K562 (cell line): ENCODE measurements around the gene RNF217. TPM values are rescaled to one million over a fixed set of nuclear protein-coding genes. Genes with fewer than 3 reads are reported as not detected.

Experiments used
- ATAC-seq: fragments of 200-7000 bp; cut with Tn5 transposase; 3 replicates; pipeline ENCODE4 v1.9.1; 2020; ENCODE audit warnings: moderate library complexity
- BruUV-seq: library from RNA; stranded (reverse); fragments of 400-500 nt; replicated peaks from 2 replicates; lab custom pipeline; 2021; lab: Mats Ljungman, UMichigan
- CTCF ChIA-PET: fragments of 300-600 bp; formaldehyde crosslinking; extraction: SDS; loops from one replicate; lab custom pipeline; 2021; ENCODE audit warnings: low intra/inter-chr PET ratio; lab: Yijun Ruan, JAX
- POLR2A ChIA-PET: fragments of 300-600, 350-650 bp; sonication (Branson Sonifier 250); formaldehyde crosslinking; extraction: SDS; loops from one replicate; lab custom pipeline; 2021; ENCODE audit warnings: antibody characterized with exemption, inconsistent platforms; lab: Yijun Ruan, JAX
- DNase-seq, 4 experiments: peaks; one replicate each; pipeline versions ENCODE4 v3.0.0 to v3.0.0-alpha.2; 2011 to 2018; ENCODE audit warnings: low spot score in 3 of 4, mixed read lengths in 3 of 4; ENCODE audit errors: extremely low read depth in 1 of 4
- FAIRE-seq: peaks from 2 replicates; lab custom pipeline; 2011; peaks lifted over from hg19 to GRCh38; lab: Jason Lieb, UNC
- H2AFZ ChIP-seq: 2 replicates; pipeline ENCODE4 v1.6.0; 2011; ENCODE audit warnings: low read depth, low read length, control low read depth, inconsistent platforms
- H3K27ac ChIP-seq: fragments of 200-600 bp; 3 replicates; pipeline ENCODE4 v1.8.0; 2011; ENCODE audit warnings: low read depth, mild to moderate bottlenecking, control low read depth, inconsistent platforms, low read length, moderate library complexity, mixed read lengths; ENCODE audit errors: extremely low read depth
- H3K27me3 ChIP-seq, 2 experiments: fragments of 300-600 bp in 1 of 2; 2 replicates in 1 of 2; 3 replicates in 1 of 2; pipeline versions ENCODE4 v1.6.0 to v1.8.0; 2011; ENCODE audit warnings: inconsistent platforms in 2 of 2, low read length in 2 of 2, mild to moderate bottlenecking in 1 of 2, mixed read lengths in 1 of 2, moderate library complexity in 1 of 2; ENCODE audit not compliant: control insufficient read depth in 2 of 2, insufficient read depth in 2 of 2
- H3K36me3 ChIP-seq: fragments of 300-600 bp; 3 replicates; pipeline ENCODE4 v1.8.0; 2011; ENCODE audit warnings: mild to moderate bottlenecking, low read length, inconsistent platforms; ENCODE audit not compliant: control insufficient read depth, insufficient read depth
- H3K4me1 ChIP-seq, 2 experiments: fragments of 200-600 bp in 1 of 2; replicated peaks in 1 of 2; 2 replicates in 1 of 2; 3 replicates in 1 of 2; pipeline versions ENCODE4 v1.5.1 to v1.8.0; 2011; ENCODE audit warnings: inconsistent platforms in 2 of 2, low read length in 2 of 2, mild to moderate bottlenecking in 1 of 2, mixed read lengths in 1 of 2, moderate library complexity in 1 of 2; ENCODE audit not compliant: control insufficient read depth in 2 of 2, insufficient read depth in 2 of 2
- H3K4me2 ChIP-seq: 2 replicates; pipeline ENCODE4 v1.6.1; 2011; ENCODE audit warnings: low read length, control low read depth, inconsistent platforms, mixed read lengths; ENCODE audit not compliant: insufficient read depth
- H3K4me3 ChIP-seq: fragments of 200-600 bp; sonication (generic), shearing (Covaris generic); 2 replicates; pipeline ENCODE4 v1.5.1; 2016; ENCODE audit warnings: control low read depth, inconsistent platforms
- H3K79me2 ChIP-seq: fragments of 200-600 bp; 3 replicates; pipeline ENCODE4 v1.8.0; 2011; ENCODE audit warnings: low read length, inconsistent platforms; ENCODE audit not compliant: control insufficient read depth, insufficient read depth
- H3K9ac ChIP-seq, 2 experiments: 2 replicates each; pipeline versions ENCODE4 v1.6.0 to v1.6.1; 2011; ENCODE audit warnings: low read depth in 2 of 2, low read length in 2 of 2, control low read depth in 1 of 2, inconsistent platforms in 1 of 2, mild to moderate bottlenecking in 1 of 2, mixed read lengths in 1 of 2; ENCODE audit not compliant: insufficient read depth in 1 of 2
- H3K9me1 ChIP-seq: one replicate; pipeline ENCODE4 v1.6.0; 2011; ENCODE audit warnings: inconsistent platforms, mild to moderate bottlenecking, low read length, moderate library complexity; ENCODE audit not compliant: control insufficient read depth, insufficient read depth
- H3K9me3 ChIP-seq: replicated peaks from 2 replicates; pipeline ENCODE4 v1.5.1; 2011; ENCODE audit warnings: low read depth, low read length, inconsistent platforms; ENCODE audit not compliant: control insufficient read depth, insufficient read depth
- H4K20me1 ChIP-seq: replicated peaks from 2 replicates; pipeline ENCODE4 v1.6.1; 2011; ENCODE audit warnings: low read length, inconsistent platforms, mixed read lengths; ENCODE audit not compliant: control insufficient read depth, insufficient read depth
- BHLHE40 ChIP-seq: IDR thresholded peaks from 2 replicates; pipeline ENCODE4 v1.6.1; 2011; ENCODE audit warnings: low read length, improper control_type of control experiment
- FOXA1 ChIP-seq: fragments of 450-650 bp; IDR thresholded peaks from 2 replicates; pipeline ENCODE4 v1.6.1; 2016; ENCODE audit warnings: mild to moderate bottlenecking, borderline replicate concordance
- LCOR ChIP-seq: sonication (generic); formaldehyde crosslinking; IDR thresholded peaks from 2 replicates; pipeline ENCODE4 v1.8.0; 2022; ENCODE audit warnings: mild to moderate bottlenecking, missing genetic modification reagents
- MCM7 ChIP-seq, 2 experiments: fragments of 450-650 bp; IDR thresholded peaks; 2 replicates each; pipeline ENCODE4 v1.6.1; 2016 to 2018
- MEF2D ChIP-seq: conservative IDR thresholded peaks from 2 replicates; pipeline ENCODE4 v1.6.1; 2016; ENCODE audit warnings: low read depth, missing genetic modification characterization, missing compliant biosample characterization
- RBM39 ChIP-seq: fragments of 200-400 bp; formaldehyde crosslinking; optimal IDR thresholded peaks from 2 replicates; pipeline ENCODE3; 2018; ENCODE audit warnings: low read depth, low read length
- ZNF507 ChIP-seq: conservative IDR thresholded peaks from 2 replicates; pipeline ENCODE4 v1.6.1; 2017; ENCODE audit warnings: missing genetic modification characterization, missing compliant biosample characterization
- WGBS: fragments of 100-300 bp; shearing (Covaris generic); methylation state at CpG from one replicate; pipeline ENCODE4 v1.1.6; 2016; ENCODE audit warnings: low coverage, mixed read lengths; ENCODE audit not compliant: insufficient coverage; ENCODE audit errors: missing lambda C conversion rate; 5-methylcytosine and 5-hydroxymethylcytosine counted together
- in situ Hi-C: fragments of 300-500 bp; cut with MboI; formaldehyde crosslinking; loops from 4 replicates; pipeline ENCODE4 v1.15.0; 2018; ENCODE audit warnings: inconsistent platforms, mixed read lengths
- intact Hi-C: fragments of 100-400 bp; cut with micrococcal nuclease; formaldehyde crosslinking; loops from 2 replicates; pipeline ENCODE4 v1.14.2; 2022
- polyA plus RNA-seq, 8 experiments: library from polyadenylated mRNA; depleted of rRNA in 4 of 8; stranded (reverse) in 5 of 8; unstranded in 3 of 8; fragments of >200 nt; fragmentation: Nextera tagmentation in 2 of 8; fragmentation: Illumina TruSeq in 1 of 8; extraction: Ambion mirVana in 2 of 8; extraction: Trizol in 1 of 8; gene quantifications; 2 replicates each; pipeline versions ENCODE4 v1.2.1 to v1.2.3, GENCODE V29; 2011 to 2014; ENCODE audit warnings: inconsistent platforms in 1 of 8, missing spikeins in 1 of 8
- total RNA-seq, 7 experiments: library from RNA; depleted of rRNA in 6 of 7; stranded (reverse); fragments of >200 nt in 6 of 7; fragmentation: Illumina TruSeq in 2 of 7; extraction: Trizol in 2 of 7; gene quantifications; 2 replicates each; pipeline versions ENCODE4 v1.2.1 to v1.2.3, GENCODE V29; 2011 to 2021; ENCODE audit warnings: low replicate concordance in 1 of 7
- TF ChIP-seq, protein P1 (sequence below), 2 experiments: fragments of 450-650 bp; IDR thresholded peaks; 2 replicates each; pipeline ENCODE4 v1.6.1; 2018; ENCODE audit warnings: mild to moderate bottlenecking in 2 of 2, low read depth in 1 of 2; ENCODE audit not compliant: partially characterized antibody in 2 of 2
- TF ChIP-seq, protein P2 (sequence below): fragments of 150-350 bp; IDR thresholded peaks from 2 replicates; pipeline ENCODE4 v1.6.1; 2014; ENCODE audit warnings: low read depth, mild to moderate bottlenecking, low read length, borderline replicate concordance

RNF217 gene
- total and polyA plus RNA-seq, 9 of the 15 experiments (the other 6 are each of a cell fraction or from before 2014, with no cell fraction given), result 2.9 to 25.6 (median 12.0) TPM

DNA sequence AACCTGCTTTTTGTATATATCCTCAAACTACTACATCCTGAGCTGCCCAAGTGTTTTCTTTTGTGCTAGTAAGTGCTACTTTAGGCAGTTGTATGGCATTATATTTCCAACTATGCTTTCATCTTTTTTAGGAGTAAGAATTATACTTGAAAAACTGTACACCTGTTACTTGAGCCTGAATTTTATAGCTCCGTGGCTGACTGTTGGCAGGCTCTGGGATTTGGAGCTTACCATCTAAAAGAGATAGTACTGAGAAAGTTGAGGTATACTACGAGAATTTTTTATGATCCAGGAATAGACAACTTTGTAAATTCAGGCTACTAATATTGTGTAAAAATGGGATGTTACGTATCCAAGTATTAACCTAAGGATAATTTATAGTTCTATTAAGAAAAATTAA, 32.4 kb downstream of the RNF217 start:
- FAIRE-seq (no peak), DNase-seq (no peak), ATAC-seq (no peak)
- intact Hi-C loops, result no loop called here
- Histone ChIP-seq H3K4me2 (no peak overlapping the region), H4K20me1 (0 out of 2 replicates have a peak, but pooled peaks cover 3% of the 10 kb centered on the region), H3K9ac (no peak overlapping the region), H3K9me1 (no peaks in the 10 kb centered on the region), H3K27ac (no peak overlapping the region), H3K27me3 (no peaks in the 10 kb centered on the region), H3K36me3 (peaks cover 25% of the 10 kb centered on the region), H3K9me3 (no peaks in the 10 kb centered on the region), H3K4me3 (no peak overlapping the region), H3K79me2 (peaks cover 75% of the 10 kb centered on the region), H3K4me1 (peaks cover 0 to 5% of the 10 kb centered on the region in 2 experiments; a peak in 2 of 5 replicates), H2AFZ (no peak overlapping the region)
- 81% methylated on average over 3 of the region's 3 CpGs for WGBS
- ChIA-PET CTCF (no interaction called here), POLR2A (interaction anchor here (1.3 kb wide), 1 partner anchor 9 kb away, joined by 3 read pairs; no protein-coding TSS in a partner anchor)
- TF ChIP-seq MCM7 (IDR thresholded peaks at IDR 0.05) (no peak), FOXA1 (no peak), ZNF507 (no peak)
- in situ Hi-C loops, result no loop called here
- no TSS peak for BruUV-seq

DNA sequence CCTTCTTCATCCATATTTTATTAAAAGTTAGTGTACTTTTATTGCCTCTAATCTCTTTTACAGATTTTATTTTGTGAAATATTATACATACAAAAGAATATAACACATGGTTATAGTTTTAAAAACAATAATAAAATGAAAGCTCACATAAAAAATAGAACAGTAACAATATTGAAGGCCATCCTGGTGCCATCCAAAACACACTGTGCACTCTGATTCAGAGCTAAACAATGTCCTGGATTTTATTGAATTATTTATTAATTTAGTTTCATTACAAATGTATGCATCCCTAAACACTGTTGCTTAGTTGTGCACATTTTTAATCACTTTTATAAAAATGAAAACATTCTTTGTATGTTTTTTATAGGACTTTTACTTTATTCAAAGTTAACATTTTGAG, 32.9 kb downstream of the RNF217 start:
- Histone ChIP-seq H3K4me3 (no peak overlapping the region), H3K9ac (no peak overlapping the region), H4K20me1 (0 out of 2 replicates have a peak, but pooled peaks cover 3% of the 10 kb centered on the region), H3K9me1 (no peaks in the 10 kb centered on the region), H3K36me3 (peaks cover 25% of the 10 kb centered on the region), H3K27ac (no peak overlapping the region), H3K27me3 (no peaks in the 10 kb centered on the region), H3K9me3 (no peaks in the 10 kb centered on the region), H3K79me2 (peaks cover 75% of the 10 kb centered on the region), H3K4me1 (peaks cover 0 to 5% of the 10 kb centered on the region in 2 experiments; a peak in 2 of 5 replicates), H2AFZ (no peak overlapping the region), H3K4me2 (no peak overlapping the region)
- no TSS peak for BruUV-seq
- no peak for DNase-seq
- ATAC-seq, result no peak
- intact Hi-C loops (no loop called here), in situ Hi-C loops (no loop called here)
- POLR2A ChIA-PET, result interaction anchor here (1.3 kb wide), 1 partner anchor 9 kb away, joined by 3 read pairs; no protein-coding TSS in a partner anchor
- FAIRE-seq, result no peak
- CTCF ChIA-PET, result no interaction called here
- TF ChIP-seq MEF2D (tag) (no peak), RBM39 (no peak), LCOR (CRISPR knock-in tag) (no peak), BHLHE40 (no peak)
- TF ChIP-seq, protein P1, sequence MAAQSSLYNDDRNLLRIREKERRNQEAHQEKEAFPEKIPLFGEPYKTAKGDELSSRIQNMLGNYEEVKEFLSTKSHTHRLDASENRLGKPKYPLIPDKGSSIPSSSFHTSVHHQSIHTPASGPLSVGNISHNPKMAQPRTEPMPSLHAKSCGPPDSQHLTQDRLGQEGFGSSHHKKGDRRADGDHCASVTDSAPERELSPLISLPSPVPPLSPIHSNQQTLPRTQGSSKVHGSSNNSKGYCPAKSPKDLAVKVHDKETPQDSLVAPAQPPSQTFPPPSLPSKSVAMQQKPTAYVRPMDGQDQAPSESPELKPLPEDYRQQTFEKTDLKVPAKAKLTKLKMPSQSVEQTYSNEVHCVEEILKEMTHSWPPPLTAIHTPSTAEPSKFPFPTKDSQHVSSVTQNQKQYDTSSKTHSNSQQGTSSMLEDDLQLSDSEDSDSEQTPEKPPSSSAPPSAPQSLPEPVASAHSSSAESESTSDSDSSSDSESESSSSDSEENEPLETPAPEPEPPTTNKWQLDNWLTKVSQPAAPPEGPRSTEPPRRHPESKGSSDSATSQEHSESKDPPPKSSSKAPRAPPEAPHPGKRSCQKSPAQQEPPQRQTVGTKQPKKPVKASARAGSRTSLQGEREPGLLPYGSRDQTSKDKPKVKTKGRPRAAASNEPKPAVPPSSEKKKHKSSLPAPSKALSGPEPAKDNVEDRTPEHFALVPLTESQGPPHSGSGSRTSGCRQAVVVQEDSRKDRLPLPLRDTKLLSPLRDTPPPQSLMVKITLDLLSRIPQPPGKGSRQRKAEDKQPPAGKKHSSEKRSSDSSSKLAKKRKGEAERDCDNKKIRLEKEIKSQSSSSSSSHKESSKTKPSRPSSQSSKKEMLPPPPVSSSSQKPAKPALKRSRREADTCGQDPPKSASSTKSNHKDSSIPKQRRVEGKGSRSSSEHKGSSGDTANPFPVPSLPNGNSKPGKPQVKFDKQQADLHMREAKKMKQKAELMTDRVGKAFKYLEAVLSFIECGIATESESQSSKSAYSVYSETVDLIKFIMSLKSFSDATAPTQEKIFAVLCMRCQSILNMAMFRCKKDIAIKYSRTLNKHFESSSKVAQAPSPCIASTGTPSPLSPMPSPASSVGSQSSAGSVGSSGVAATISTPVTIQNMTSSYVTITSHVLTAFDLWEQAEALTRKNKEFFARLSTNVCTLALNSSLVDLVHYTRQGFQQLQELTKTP (IDR thresholded peaks at IDR 0.05; ENCODE audit: low read depth in 1 of 2, partially characterized antibody in 2 of 2), result no peak
- TF ChIP-seq, protein P2, sequence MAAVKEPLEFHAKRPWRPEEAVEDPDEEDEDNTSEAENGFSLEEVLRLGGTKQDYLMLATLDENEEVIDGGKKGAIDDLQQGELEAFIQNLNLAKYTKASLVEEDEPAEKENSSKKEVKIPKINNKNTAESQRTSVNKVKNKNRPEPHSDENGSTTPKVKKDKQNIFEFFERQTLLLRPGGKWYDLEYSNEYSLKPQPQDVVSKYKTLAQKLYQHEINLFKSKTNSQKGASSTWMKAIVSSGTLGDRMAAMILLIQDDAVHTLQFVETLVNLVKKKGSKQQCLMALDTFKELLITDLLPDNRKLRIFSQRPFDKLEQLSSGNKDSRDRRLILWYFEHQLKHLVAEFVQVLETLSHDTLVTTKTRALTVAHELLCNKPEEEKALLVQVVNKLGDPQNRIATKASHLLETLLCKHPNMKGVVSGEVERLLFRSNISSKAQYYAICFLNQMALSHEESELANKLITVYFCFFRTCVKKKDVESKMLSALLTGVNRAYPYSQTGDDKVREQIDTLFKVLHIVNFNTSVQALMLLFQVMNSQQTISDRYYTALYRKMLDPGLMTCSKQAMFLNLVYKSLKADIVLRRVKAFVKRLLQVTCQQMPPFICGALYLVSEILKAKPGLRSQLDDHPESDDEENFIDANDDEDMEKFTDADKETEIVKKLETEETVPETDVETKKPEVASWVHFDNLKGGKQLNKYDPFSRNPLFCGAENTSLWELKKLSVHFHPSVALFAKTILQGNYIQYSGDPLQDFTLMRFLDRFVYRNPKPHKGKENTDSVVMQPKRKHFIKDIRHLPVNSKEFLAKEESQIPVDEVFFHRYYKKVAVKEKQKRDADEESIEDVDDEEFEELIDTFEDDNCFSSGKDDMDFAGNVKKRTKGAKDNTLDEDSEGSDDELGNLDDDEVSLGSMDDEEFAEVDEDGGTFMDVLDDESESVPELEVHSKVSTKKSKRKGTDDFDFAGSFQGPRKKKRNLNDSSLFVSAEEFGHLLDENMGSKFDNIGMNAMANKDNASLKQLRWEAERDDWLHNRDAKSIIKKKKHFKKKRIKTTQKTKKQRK, result no peak
